ENCODE data around the gene CMYA5.

CMYA5 gene

DNA sequence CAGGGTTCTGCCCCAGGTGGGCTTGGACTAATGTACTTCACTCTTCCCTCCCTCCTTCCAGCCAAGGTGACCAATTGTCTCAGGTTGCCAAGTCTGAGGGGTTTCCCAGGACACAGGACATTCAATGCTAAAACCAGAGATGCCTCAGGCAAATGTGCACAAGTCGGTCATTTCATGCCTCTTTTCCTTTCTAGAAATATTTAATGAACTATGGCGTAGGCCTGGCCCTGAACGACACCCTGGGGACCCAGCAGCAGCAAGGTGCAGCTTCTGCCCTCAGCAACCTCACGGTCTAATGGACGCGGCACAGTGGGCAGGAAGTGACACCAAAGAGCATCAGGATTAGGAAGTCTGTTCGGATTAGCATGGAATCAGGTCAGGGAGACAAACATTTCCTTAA is 153.4 kb downstream of the CMYA5 start:
- DNase-seq: no peak
- TF ChIP-seq, protein P1, sequence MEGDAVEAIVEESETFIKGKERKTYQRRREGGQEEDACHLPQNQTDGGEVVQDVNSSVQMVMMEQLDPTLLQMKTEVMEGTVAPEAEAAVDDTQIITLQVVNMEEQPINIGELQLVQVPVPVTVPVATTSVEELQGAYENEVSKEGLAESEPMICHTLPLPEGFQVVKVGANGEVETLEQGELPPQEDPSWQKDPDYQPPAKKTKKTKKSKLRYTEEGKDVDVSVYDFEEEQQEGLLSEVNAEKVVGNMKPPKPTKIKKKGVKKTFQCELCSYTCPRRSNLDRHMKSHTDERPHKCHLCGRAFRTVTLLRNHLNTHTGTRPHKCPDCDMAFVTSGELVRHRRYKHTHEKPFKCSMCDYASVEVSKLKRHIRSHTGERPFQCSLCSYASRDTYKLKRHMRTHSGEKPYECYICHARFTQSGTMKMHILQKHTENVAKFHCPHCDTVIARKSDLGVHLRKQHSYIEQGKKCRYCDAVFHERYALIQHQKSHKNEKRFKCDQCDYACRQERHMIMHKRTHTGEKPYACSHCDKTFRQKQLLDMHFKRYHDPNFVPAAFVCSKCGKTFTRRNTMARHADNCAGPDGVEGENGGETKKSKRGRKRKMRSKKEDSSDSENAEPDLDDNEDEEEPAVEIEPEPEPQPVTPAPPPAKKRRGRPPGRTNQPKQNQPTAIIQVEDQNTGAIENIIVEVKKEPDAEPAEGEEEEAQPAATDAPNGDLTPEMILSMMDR (IDR thresholded peaks at IDR 0.05; ENCODE audit: low read depth, low read length, missing control alignments): no peak
- H3K4me3 ChIP-seq (ENCODE audit: low read depth, low read length): no peak overlapping the region
- H3K27me3 ChIP-seq (replicated peaks): no peaks in the 10 kb centered on the region
- H3K27ac ChIP-seq: no peak overlapping the region
- no peaks in the 10 kb centered on the region for H3K36me3 ChIP-seq (replicated peaks)
- in situ Hi-C loops (cut with HindIII; ENCODE audit: low pct_ligation_motif_present, low sequenced_read_pairs): no loop called here

DNA sequence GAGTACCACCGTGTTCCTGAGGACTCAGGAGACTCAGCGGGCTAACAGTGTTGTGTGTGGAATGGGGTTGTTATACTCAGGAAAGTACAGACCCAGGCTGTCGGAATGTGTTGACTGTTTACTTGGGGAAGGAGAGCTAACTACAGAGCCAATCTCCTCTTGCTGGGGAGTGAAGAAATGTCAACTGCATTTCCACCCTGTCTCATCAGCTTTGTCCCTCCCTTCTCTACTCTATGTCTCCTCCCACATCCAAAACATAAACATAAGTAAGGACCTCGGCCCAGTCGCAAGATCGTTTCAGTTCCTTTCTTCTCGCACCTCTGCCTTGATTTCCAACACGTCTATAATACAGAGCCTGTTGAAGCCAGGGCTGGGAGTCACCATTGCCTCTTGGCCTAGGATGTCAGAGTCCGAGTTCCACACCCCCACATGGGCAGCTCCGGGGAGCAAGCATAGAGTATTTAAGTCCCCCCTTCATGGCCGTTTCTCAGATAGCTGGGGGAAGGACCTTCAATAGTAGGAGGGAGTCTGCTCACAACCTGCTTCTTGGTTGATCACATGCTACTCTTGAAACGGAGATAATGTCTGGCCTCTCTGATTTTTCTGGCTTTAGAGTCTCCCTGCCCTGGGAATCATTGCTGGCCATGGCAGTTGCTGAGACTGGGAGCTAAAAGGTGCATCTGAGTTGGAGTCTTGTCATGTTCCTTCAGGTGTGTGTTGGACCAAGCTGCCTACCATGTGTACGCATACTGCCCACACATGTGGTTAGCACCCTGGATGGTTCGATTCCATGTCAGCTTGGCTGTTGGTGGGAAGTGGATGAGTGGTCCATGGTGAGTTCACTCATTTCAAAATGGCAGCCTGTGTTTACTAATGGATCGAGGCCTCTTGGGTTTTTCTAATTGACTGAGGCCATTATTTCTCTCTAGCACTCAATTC is 154.1 kb downstream of the CMYA5 start:
- DNase-seq: no peak
- TF ChIP-seq, protein P1 (IDR thresholded peaks at IDR 0.05; ENCODE audit: low read depth, low read length, missing control alignments): no peak
- no peak overlapping the region for H3K4me3 ChIP-seq (ENCODE audit: low read depth, low read length)
- in situ Hi-C loops (cut with HindIII; ENCODE audit: low pct_ligation_motif_present, low sequenced_read_pairs): no loop called here
- H3K36me3 ChIP-seq (replicated peaks): no peaks in the 10 kb centered on the region
- no peaks in the 10 kb centered on the region for H3K27me3 ChIP-seq (replicated peaks)
- H3K27ac ChIP-seq: no peak overlapping the region

DNA sequence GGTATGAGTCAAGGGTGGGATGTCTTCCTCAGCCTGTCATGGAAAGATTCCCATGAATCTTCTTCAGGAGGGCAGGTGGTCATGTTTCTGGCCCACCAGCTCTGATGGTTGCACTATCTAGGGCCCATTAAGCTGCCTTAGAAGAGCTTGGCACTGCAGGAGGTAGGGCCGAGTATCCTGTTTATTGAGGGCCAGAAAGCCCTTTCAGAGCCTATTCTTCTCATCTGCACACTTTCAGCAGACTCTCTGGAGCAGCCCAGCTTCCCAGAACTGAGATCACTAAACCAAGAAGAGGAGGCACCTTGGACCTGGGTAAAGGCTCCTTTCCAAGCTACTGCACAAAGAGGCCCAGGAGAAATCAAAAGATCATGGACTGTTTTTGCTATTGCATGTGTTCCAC is 154.9 kb downstream of the CMYA5 start:
- TF ChIP-seq, protein P1 (IDR thresholded peaks at IDR 0.05; ENCODE audit: low read depth, low read length, missing control alignments): no peak
- in situ Hi-C loops (cut with HindIII; ENCODE audit: low pct_ligation_motif_present, low sequenced_read_pairs): no loop called here
- Histone ChIP-seq H3K4me3 (ENCODE audit: low read depth, low read length) (no peak overlapping the region), H3K36me3 (replicated peaks) (no peaks in the 10 kb centered on the region), H3K27me3 (replicated peaks) (no peaks in the 10 kb centered on the region), H3K27ac (no peak overlapping the region)
- no peak for DNase-seq

DNA sequence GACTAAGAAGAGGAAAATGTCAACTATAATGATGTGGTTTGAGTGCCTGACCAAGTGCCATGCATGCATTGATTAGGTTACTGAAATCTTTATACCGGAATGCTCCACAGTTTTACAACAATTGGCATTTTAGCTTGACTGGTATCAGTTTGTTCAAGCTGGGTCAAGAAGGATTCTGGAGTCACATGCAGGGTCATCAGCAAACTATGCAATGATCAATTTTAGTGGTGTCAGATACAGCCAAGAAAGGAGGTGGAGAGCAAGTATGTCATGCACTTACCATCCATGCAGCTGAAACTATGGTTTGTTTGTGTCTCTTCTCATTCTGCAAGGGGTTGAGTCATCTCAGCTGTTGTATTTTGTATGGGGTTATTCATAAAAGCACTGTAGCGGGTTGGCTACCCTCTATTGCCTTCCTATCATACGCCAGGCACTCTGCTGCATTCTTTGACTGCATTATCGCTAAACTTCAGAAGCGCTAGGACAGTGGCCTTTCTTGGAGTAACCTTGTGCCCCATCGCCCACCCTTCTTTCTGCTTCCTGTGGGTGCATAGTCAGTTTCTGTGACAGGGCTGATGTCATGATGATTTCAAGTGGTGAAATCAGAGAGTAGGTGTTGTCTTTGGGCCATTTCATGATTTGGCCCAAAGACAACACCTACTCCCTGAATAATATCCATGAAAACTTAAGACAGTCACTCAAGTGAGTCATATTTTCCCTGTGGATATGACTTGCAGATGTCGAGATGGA is 156.0 kb downstream of the CMYA5 start:
- no peaks in the 10 kb centered on the region for H3K36me3 ChIP-seq (replicated peaks)
- no peaks in the 10 kb centered on the region for H3K27me3 ChIP-seq (replicated peaks)
- TF ChIP-seq, protein P1 (IDR thresholded peaks at IDR 0.05; ENCODE audit: low read depth, low read length, missing control alignments): no peak
- no peak overlapping the region for H3K27ac ChIP-seq
- no peak overlapping the region for H3K4me3 ChIP-seq (ENCODE audit: low read depth, low read length)
- peak; percentile 5 for DNase-seq
- in situ Hi-C loops (cut with HindIII; ENCODE audit: low pct_ligation_motif_present, low sequenced_read_pairs): no loop called here

DNA sequence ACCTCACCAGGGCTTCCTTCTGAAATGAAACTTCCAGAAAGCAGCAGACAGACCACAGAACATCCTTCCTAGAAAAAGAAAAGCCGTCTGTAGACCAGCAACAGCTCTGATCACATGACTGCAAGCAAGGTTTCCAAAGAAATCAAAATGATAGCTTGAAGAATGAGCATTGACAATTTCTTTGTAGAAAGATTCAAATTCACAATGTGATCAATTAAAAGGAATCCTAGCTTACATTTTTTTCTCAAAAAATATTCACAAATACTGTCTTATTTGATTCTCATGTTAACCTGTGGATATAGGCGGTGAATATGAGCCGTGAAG is 156.5 kb downstream of the CMYA5 start:
- in situ Hi-C loops (cut with HindIII; ENCODE audit: low pct_ligation_motif_present, low sequenced_read_pairs): no loop called here
- H3K27me3 ChIP-seq (replicated peaks): no peaks in the 10 kb centered on the region
- no peaks in the 10 kb centered on the region for H3K36me3 ChIP-seq (replicated peaks)
- DNase-seq: no peak
- no peak overlapping the region for H3K4me3 ChIP-seq (ENCODE audit: low read depth, low read length)
- TF ChIP-seq, protein P1 (IDR thresholded peaks at IDR 0.05; ENCODE audit: low read depth, low read length, missing control alignments): no peak
- no peak overlapping the region for H3K27ac ChIP-seq

Data from brain microvascular endothelial cell (primary cell).